Activated naive CD4-positive, alpha-beta T cell (primary cell): ENCODE data around the gene RBP7.
"Not testable (repeated sequence)": the region's sequence is repeated elsewhere in the genome, so short reads cannot be mapped to it uniquely, and the experiment has no call there.

Source experiments
- DNase-seq, 4 experiments: peaks; one replicate each; lab custom pipeline; 2025; lab: John Stamatoyannopoulos, UW

Gene RBP7

GRCh38 chr1:9996624-9997582, at the start of gene RBP7:
RBP7 (plus strand) TSS chr1:9997228; CDS start chr1:9997259, 31 bp downstream.
- peak in 1 of 4 experiments; percentile 5 for DNase-seq

DNA sequence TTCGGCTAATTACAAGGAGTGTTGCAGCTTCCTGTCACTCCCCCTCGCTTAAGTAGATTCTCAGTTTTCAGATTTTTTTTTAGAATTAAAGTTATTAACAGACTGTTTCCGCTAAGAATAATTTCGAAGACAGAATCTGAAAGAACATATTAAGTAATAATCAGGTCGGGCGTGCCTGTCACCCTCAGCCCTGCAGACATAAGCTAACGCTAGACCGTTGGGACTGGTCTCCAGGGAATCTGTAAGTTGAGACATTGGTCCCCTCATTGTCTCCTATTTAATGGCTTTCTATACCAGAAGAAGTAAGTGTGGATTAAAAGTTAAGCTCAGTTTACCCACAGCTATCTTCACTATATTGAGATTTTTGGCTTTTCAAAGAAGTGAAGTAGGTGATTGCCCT, 39.3 kb upstream of the RBP7 start:
- no peak for DNase-seq

DNA sequence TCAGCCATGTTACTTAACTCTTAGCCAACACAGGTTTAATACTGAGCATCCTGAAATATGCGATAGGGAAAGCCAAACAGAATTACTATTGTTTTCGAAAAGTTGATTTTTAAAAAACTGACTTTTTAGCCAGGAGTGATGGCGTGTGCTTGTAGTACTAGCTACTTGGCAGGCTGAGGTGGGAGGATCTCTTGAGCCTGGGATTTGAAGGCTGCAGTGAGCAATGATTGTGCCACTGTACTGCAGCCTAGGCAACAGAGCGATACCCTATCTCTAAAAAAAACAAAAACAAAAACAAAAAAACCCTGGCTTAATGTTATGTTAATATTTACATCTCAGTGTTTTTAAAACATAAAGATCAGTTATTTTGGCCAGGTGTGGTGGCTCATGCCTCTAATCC, 37.0 kb upstream of the RBP7 start:
- DNase-seq: no peak

DNA sequence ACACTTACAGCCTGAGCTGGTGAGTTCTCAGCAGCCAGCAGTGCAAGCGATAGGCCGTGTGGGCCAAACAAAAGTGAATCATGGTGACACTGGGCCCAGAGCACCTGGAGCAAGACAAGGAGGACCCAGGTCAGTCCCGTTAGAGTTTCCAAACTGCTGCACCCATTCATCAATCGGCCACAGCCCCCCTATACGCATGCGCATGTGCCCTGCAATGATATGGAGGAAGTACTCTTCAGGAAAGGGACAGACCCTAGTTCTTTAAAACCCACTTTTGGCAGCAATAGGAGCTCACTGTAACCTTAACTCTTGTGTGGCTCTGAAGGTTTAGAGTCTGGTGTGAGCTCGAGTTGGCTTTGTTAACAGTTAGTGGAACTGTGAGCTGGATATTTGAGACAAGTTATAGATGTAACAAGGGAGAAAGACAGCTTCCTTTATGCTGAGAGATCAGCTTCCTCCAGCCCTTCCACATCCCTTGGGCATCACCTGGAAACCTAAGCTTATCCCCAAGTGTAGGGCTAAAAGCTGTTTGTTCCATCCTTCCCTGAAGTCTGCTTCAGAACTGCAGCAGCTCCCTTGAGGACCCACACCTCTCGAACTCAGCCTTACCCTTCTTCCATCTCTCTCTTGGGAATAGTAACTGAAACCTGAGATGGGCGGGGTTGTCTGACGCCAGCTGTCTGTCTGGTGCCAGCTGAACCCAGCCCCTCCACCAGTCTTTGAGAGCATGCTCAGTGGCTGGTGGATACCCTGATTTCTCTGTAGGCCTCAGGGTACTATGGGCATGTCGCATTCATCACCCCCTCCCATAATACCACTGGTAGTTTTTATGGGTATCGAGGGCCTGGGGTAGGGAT, 36.1 kb upstream of the RBP7 start:
- no peak for DNase-seq

DNA sequence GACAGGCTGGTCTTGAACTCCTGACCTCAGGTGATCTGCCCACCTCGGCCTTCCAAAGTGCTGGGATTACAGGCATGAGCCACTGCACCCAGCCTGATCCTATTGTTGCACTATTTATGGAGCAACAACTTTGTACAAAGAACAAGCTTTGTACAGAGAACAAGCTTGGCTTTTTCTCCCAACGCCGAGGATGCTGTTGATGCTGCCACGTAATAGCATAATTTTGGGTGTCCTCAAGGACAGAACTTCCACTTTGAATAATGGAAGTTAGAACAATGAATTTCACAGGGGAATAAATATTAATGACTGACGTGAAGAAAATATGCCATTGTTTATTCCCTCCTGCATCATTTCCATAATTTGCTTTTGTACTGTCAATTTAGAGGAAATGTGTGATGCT, 12.8 kb upstream of the RBP7 start:
- DNase-seq: no peak

DNA sequence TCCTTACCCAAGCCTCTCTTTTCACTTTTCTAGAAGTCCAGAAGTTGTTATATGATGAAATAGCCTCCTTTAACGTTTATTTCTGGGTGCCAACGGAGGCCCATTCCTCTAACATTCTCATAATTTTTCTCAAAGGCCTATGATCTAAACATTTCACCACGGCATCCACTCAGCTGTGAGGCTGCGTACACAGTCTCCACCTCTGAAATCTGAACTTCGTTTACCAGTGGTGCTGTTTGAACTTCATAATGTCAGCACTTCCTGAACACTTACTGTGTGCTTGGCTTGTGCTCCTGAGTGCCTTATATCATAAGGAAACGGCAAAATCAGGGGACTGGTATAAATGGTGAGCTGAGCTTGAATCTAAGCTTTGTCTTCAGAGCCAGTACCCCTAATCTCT, 12.0 kb upstream of the RBP7 start:
- no peak for DNase-seq

DNA sequence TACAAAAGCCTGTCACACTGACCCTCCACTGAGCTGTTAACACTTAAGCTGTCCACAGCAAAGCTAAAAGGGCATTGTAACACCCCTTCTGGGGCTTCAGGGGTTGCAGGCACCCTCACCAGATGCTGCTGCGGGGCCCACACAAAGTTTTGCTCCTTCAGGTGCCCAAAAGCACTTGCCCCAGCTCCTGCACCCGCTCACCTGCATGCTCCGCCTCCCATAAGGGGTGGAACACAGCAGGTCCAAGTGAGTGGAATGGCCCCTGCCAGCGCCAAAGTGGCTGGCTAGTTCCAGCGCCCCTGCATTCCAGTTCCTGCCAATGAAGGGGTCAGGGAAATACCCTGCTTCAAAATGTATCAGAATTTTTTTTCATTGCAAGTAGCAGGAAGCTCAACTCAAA, 7.3 kb upstream of the RBP7 start:
- no peak for DNase-seq

- DNase-seq: no peak
These were observed 6.1 kb upstream of the RBP7 start for GRCh38 chr1:9990944-9991343.

GRCh38 chr1:9992910-9993309, 4.1 kb upstream of the RBP7 start:
- no peak for DNase-seq

DNA sequence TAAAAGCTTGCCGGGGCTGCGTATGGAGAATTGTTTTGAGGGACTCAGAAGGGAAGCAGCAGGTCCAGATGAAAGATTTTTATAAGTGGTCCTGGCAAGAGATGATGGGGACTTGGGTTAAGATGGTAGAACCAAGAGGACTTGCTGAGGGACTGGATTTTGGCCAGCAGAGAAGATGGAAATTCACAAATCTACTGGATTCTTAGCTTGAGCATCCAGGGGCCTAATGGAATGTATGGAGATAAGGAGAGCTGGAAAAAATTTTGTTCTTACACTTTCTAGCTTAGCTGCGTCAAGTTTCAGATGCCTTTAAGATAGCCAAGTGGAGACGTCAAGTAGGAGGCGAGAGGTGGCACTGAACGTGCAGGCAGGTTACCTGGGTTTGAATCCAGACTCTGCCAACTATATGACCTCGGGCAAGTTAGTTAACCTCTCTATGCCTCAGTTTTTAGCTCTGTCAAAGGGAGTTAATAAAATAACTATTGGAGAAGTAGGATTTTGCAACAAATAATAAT, 3.4 kb upstream of the RBP7 start:
- no peak for DNase-seq

- DNase-seq: no peak
These were observed 4.1 kb downstream of the RBP7 start for GRCh38 chr1:10001016-10001665.

DNA sequence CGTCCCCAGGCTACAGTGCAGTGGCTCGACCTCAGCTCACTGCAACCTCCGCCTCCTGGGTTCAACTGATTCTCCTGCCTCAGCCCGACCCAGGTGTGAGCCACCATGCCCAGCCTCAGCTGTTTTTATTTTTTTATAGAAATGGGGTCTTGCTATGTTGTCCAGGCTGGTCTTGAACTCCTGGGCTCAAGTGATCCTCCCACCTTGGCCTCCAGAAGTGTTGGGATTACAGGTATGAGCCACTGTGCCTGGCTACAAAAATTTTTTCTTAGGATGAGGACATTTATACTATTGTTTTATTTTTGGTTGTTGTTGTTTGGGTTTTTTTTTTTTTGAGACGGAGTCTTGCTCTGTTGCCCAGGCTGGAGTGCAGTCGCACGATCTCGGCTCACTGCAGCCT, 8.2 kb downstream of the RBP7 start:
- not testable (repeated sequence) for DNase-seq

DNA sequence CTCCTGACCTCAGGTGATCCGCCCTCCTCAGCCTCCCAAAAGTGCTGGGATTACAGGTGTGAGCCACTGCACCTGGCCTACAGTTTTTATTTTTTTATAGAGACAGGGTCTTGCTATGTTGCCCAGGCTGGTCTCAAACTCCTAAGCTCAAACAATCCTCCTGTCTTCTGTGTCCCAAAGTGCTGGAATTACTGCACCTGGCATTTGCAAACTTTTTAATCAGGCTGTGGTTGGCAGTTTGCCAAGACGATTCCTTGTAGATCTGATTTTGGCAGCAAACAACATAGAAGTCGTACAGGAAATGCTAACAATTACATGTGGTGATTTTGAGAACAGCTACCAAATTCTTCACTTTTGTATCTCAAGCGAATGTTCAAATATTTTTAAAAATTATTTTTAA, 10.1 kb downstream of the RBP7 start:
- DNase-seq: no peak

DNA sequence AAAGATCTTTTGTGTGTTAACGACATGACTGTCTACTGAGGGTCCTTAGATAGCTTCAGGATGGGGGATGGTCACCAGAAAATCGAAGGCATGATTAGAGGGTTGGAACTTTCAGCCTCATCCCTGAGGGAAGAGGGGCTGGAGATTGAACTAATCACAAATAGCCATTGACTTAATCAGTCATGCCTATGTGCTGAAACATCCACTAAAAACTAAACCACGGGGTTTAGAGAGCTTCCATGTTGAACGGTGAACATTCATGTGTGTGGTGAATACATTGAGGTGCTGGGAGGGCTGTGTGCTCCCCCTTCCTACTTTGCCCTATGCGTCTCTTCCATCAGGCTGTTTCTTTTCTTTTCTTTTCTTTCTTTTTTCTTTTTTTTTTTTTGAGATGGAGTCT, 17.0 kb downstream of the RBP7 start:
- no peak for DNase-seq

- no peak for DNase-seq
These were observed 22.5 kb downstream of the RBP7 start for GRCh38 chr1:10019561-10019960.

GRCh38 chr1:10020086-10020485, 23.1 kb downstream of the RBP7 start:
- no peak for DNase-seq

GRCh38 chr1:10020678-10021077, 23.6 kb downstream of the RBP7 start:
- not testable (repeated sequence) for DNase-seq

GRCh38 chr1:10021992-10022391, 25.0 kb downstream of the RBP7 start:
- not testable (repeated sequence) for DNase-seq

DNA sequence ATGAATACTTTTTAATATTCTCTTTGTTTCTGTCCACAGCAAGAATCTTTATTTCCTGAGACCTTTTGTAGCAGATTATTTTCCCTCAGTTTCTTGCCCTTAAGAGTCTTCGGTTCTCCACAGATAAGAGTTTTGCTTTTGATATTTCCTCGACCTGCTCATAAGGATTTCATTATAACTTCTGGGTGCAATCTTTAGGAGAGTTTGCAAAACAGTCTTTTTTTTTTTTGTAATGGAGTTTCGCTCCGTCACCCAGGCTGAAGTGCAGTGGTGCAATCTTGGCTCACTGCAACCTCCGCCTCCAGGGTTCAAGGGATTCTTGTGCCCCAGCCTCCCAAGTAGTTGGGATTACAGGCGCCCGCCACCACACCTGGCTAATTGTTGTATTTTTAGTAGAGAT, 25.6 kb downstream of the RBP7 start:
- no peak for DNase-seq

- no peak for DNase-seq
These were observed 28.3 kb downstream of the RBP7 start for GRCh38 chr1:10025354-10025753.

DNA sequence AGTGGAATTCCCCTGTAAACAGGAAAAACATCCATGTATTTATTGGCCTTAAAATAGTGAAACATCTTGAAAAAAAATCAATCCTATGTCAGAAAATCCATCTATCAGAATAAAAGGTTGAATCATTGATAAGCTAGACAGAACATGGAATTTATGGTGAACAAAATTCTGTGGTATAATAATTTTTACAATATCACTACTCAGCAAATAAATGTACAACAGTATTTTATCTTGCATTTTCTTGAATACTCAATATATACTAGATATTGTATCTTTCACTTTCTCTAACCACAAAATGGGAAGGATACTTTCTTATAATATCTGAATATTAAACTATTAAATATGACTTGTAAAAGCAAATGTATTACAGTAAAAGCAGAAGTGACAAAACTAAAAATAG, 30.0 kb downstream of the RBP7 start:
- no peak for DNase-seq

DNA sequence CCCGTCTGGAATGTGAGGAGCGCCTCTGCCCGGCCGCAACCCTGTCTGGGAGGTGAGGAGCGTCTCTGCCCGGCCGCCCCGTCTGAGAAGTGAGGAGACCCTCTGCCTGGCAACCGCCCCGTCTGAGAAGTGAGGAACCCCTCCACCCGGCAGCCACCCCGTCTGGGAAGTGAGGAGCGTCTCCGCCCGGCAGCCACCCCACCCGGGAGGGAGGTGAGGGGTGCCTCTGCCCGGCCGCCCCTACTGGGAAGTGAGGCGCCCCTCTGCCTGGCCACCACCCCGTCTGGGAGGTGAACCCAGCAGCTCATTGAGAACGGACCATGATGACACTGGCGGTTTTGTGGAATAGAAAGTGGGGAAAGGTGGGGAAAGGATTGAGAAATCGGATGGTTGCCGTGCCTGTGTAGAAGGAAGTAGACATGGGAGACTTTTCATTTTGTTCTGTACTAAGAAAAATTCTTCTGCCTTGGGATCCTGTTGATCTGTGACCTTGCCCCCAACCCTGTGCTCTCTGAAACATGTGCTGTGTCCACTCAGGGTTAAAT, 32.0 kb downstream of the RBP7 start:
- DNase-seq: not testable (repeated sequence)
